Eye (tissue), 1 donor: Measurements from ENCODE around the gene STS.

Experiments used
- DNase-seq: peaks from one replicate; pipeline ENCODE4 v3.0.0-alpha.2; 2015

The STS gene

DNA sequence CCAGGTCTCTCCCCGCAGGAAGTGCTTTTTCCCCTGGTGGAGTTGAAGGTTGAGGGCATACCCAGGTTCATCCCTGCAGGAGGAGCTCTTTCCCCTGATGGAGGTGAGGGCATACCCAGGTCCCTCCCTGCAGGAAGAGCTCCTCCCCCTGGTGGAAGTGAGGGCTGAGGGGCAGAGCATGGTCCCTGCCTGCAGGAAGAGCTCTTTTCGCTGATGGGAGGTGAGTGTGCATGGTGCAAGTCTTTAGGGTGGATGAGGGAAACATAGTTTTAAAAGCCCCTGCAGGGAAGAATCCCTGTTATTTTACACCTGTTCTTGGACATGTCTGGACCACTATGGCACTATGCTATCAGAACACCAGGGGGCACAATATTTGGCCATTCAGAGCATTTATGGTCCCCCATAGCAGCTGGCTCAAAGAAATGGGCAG, 44.2 kb downstream of the STS start:
- DNase-seq, result no peak

DNA sequence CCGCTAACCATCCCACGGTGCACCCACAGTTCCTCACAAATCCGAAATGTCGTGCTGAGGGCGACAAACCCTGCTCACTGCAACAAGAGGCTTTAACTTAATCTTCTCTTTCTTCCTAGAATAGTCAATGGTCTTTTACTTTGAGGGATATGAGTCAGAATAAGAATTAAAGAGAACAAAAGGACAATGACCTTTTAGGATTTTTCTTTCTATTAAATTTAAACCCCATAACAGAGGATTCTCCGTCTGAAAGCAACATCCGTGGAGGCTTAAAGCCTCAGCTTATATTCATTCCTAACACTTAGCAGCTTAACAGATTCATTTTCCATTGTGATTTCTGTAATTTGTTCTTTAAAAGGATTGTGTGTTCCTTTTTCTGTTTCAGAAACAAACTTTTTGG, 45.4 kb downstream of the STS start:
- DNase-seq, result no peak

DNA sequence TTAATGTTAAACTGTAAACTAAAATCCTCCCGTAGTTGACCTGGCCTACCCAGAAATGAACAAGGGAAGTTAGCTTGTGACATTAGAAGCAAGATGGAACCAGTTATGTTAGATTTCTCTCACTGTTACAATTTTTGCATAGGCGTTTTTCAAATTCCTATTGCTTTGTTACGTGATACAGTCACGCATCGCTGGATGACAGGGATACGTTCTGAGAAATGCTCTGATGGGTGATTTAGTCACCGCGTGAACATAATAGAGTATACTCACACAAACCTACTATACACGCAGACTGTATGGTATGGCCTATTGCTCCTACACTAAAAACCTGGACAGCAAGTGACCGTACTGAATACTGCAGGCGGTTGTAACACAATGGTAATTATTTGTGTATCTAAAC, 47.1 kb downstream of the STS start:
- DNase-seq, result no peak
